Activated CD8-positive, alpha-beta memory T cell treated with anti-CD3 and anti-CD28 coated beads for 36 hours (primary cell): ENCODE data around the gene SDCCAG8. TPM values are rescaled to one million over a fixed set of nuclear protein-coding genes. Genes with fewer than 3 reads are reported as not detected.

Source experiments
- CTCF ChIA-PET: fragments of 350-600 bp; sonication (Branson Sonifier 250); formaldehyde crosslinking; loops from one replicate; lab custom pipeline; 2021; ENCODE audit warnings: antibody characterized with exemption; lab: Charles Lee
- POLR2A ChIA-PET: fragments of 350-600 bp; sonication (Branson Sonifier 250); formaldehyde crosslinking; loops from one replicate; lab custom pipeline; 2021; ENCODE audit warnings: antibody characterized with exemption; lab: Charles Lee
- total RNA-seq, 2 experiments: library from RNA; stranded (reverse); gene quantifications; one replicate each; pipeline ENCODE4 v1.2.3, GENCODE V29; 2021

The SDCCAG8 gene
- total RNA-seq, 2 experiments from 2014 or later = 18.6 to 19.4 TPM

DNA sequence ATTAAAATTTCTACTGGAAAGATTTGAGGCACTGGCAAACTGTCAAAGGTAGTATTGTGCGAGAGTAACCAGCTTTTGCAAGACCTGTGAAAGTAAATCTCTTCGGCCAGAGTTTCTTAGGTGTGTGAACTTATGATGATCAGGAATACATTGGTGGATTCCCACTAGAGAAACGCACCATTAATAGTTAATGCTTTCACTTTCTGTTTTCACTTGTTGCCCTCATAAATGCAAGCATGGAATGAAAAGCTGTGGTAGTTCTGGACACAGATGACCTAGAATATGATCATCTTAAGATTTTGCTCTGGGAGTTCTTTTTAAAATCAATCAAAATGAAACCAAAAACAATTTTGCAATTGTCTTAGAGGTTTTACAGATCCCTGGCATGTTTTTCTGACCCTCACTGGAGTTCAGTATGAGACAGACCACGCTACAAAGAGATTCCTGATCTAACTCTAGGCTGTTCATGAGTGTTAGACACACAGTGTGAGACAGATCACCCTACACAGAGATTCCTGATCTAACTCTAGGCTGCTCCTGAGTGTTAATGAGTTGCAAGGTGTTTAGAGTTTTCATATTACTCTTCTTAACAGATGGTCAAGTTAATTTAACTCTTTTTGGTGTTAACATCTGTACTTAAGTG is 98.8 kb downstream of the SDCCAG8 start:
- CTCF ChIA-PET = no interaction called here
- POLR2A ChIA-PET = no interaction called here

DNA sequence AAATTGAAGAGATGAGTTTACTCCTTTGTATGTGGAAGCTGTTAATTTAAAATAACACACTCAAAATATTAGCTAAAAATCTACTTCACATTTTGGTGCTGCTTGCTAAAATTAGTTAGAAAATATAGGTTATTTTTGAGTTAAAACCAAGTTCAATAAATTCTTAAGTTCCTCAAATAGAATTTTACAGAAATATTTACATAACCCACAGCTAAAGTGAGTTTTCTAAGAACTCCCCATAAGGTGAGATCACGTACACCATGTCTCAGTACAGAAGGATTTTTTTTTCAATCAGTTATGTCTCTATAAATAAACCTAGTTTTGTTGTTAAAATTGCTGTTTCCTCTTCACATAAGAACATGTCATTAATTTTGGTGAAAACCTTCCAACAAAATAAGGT is 108.0 kb downstream of the SDCCAG8 start:
- POLR2A ChIA-PET = no interaction called here
- CTCF ChIA-PET = no interaction called here

- CTCF ChIA-PET = no interaction called here
- POLR2A ChIA-PET = no interaction called here
Observed at GRCh38 chr1:243364330-243364729, 108.5 kb downstream of the SDCCAG8 start.

- POLR2A ChIA-PET = no interaction called here
Observed at GRCh38 chr1:243364866-243365265, 109.0 kb downstream of the SDCCAG8 start.

DNA sequence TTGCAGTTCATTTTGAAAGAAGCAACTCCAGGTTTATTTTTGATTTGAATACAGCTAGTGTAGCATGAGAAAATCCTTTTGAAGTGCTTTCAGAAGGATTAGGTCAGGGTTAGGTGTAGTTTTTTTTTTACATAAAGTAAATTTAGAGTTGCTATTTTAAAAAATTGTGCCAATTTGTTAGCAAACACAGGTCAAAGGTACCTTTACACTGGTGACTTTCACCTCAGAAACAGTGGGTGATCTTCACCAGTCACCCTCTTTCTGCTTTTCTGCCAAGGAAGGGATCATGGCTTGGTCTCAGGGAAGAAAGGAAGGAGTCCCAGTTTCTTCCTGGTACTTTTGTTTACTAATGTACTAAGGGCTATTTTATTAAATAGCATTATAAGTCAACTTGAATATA is 111.5 kb downstream of the SDCCAG8 start:
- ChIA-PET CTCF (no interaction called here), POLR2A (no interaction called here)

More at GRCh38 chr1:243364866-243365265, 109.0 kb downstream of the SDCCAG8 start:
- CTCF ChIA-PET = no interaction called here

- POLR2A ChIA-PET = no interaction called here
- CTCF ChIA-PET = no interaction called here
Observed at GRCh38 chr1:243374412-243374811, 118.6 kb downstream of the SDCCAG8 start.

GRCh38 chr1:243375596-243375995 is 119.8 kb downstream of the SDCCAG8 start:
- ChIA-PET CTCF (no interaction called here), POLR2A (no interaction called here)

- POLR2A ChIA-PET = no interaction called here
Observed at GRCh38 chr1:243378669-243379068, 122.8 kb downstream of the SDCCAG8 start.

GRCh38 chr1:243379208-243379607 is 123.4 kb downstream of the SDCCAG8 start:
- CTCF ChIA-PET = no interaction called here
- POLR2A ChIA-PET = no interaction called here

More at GRCh38 chr1:243378669-243379068, 122.8 kb downstream of the SDCCAG8 start:
- CTCF ChIA-PET = no interaction called here

DNA sequence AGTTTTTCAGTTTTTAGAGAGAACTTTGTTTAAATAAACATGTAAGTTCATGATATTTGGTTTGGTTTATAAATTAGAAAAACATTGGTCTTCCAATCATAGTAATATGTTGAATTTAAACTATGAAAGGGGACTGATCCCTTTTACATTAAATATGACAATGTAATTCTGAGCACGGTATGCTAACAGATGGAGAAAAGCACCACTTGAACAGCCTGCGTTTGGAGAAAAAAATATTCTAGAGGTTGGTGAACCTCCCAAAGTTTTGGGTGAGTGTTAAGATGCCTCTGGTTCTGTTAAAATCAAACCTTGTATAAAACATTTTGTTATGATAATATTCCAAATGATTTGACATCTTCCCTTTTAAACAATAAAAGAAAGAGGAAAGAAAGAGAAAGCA is 123.9 kb downstream of the SDCCAG8 start:
- CTCF ChIA-PET = no interaction called here
- POLR2A ChIA-PET = no interaction called here

- ChIA-PET POLR2A (no interaction called here), CTCF (no interaction called here)
Observed at GRCh38 chr1:243388276-243388675, 132.4 kb downstream of the SDCCAG8 start.

GRCh38 chr1:243390162-243390791 is 134.4 kb downstream of the SDCCAG8 start:
- ChIA-PET POLR2A (no interaction called here), CTCF (no interaction called here)

GRCh38 chr1:243391355-243391754 is 135.5 kb downstream of the SDCCAG8 start:
- ChIA-PET POLR2A (no interaction called here), CTCF (no interaction called here)

DNA sequence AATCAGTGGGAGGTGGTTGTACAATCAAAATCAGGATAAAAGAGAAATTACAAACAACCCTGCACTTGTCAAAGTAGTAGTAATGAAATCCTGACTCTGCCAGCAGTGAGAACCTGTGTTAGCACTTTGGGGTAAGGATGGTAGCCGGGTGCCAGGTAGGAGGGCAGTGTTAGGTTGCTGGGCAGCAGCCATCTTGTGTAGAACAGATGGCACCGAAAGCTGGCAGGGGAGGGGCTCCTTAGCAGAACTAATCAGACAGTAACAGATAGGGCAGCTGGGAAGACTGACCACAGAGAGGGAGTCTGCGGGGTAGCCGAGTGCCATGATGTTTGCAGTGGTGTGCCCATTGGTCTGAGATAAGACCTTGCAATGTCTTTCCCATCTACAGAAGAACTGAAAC is 137.3 kb downstream of the SDCCAG8 start:
- POLR2A ChIA-PET = no interaction called here

DNA sequence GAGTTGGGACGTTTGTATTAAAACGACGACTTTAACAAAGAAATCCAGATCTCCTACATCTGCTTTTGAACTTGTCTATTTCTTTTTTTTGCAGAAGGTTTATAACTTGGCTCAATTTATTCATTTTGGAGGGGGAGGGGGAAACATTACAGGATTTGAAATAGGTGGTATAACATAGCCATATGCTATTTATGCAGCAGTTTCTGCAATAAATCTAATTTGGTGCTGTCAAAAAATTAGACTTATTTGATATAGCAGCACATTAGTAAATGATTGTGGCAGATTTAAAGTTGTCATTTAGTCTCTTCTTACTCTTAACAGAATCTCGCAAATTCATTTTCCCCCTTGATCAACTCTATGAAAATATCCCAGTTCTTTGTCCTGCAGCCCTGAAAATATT is 138.2 kb downstream of the SDCCAG8 start:
- ChIA-PET CTCF (no interaction called here), POLR2A (no interaction called here)

More for the DNA sequence above, 137.3 kb downstream of the SDCCAG8 start:
- CTCF ChIA-PET = no interaction called here

DNA sequence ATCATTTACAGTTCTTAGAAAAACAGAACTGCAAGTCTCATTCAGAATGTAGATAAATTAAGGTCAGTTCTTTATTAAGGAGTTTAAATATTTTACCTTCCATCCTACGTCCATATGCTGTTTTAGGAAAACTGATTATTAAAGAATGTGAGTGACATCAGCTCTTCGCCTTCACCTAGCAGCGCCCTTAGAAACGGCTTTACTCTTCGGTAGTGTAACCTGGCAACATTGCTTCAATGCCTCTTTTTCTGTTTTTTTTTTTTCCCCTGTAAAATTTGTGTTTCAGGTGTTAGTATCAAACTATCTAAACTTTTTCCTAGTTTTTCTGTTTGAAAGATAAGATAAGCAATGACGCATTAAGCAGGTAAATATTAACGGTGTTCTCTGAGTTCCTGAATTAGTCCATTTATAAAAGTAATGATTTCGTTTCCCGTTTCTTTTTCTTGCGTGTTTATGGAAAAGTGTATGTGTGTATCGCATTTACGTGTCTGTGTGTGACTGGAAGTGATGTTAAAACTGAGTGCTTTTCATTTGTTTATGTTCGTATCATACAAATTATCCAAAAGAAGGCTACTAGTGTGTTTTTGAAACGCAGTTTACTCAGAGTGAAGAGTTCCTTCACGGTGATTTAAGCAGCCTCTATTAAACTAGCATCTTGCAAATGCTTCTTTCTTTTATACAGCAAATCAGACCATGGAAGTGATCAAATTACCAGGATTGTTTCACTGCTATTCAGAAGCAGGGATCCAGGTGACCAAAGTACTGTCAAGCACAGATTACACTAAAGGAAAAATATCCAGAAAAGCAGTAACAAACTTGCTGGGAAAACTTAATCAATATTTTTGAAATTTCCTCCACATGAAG is 139.0 kb downstream of the SDCCAG8 start:
- CTCF ChIA-PET = no interaction called here
- POLR2A ChIA-PET = interaction anchor here (0.7 kb wide), 1 partner anchor 928 kb away, joined by 3 read pairs; no protein-coding TSS in a partner anchor

- CTCF ChIA-PET = no interaction called here
- POLR2A ChIA-PET = no interaction called here
Observed at GRCh38 chr1:243396424-243396823, 140.6 kb downstream of the SDCCAG8 start.

GRCh38 chr1:243396876-243397275 is 141.0 kb downstream of the SDCCAG8 start:
- CTCF ChIA-PET = no interaction called here
- POLR2A ChIA-PET = no interaction called here

DNA sequence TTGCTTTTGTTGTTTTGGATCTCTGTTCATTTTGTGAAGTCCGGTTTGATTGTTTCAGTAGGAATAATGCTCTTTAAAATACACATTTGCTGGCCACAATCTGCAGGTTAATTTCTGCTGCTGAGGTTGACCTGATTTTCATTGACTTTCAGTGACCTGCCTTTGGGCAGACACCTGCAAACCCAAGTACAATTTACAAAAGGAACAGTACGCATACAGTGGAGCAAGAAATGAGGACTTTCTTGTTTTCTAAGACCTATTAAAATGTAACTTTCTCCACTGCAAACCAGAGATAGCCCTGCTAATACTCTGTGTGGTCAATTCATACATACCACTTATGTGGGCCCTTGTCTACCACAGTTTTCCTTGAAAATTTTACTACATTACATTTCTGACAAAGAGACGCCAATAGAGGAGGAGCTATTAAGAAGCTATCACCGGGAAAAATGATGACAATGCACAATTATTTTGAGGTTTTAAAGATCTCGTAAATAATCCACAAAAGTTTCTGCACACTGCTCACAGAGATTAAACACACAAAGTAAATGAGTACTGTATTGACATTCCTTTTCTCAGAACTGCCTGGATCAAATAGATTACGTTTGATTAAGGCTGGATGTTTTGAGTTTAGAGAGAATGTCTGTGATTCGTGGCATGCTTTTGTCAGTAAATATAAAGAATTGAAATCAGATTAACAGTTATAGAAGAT is 141.9 kb downstream of the SDCCAG8 start:
- CTCF ChIA-PET = interaction anchor here (0.6 kb wide), 1 partner anchor 131 kb away, joined by 5 read pairs; no protein-coding TSS in a partner anchor
- POLR2A ChIA-PET = no interaction called here
